GM19043 (cell line): ENCODE measurements around the gene RTBDN.

Experiments
- ATAC-seq: cut with Tn5 transposase; IDR thresholded peaks from one replicate; pipeline ENCODE4 v1.9.1; 2021; ENCODE audit warnings: low read depth; ENCODE audit not compliant: unreplicated experiment

RTBDN gene

GRCh38 chr19:12783291-12783848 is 51.0 kb downstream of the RTBDN start:
- ATAC-seq, result no peak

- no peak for ATAC-seq
Observed at GRCh38 chr19:12782424-12783290, 51.7 kb downstream of the RTBDN start.

GRCh38 chr19:12782174-12782423 is 52.3 kb downstream of the RTBDN start:
- ATAC-seq, result no peak

- no peak for ATAC-seq
Observed at GRCh38 chr19:12779162-12779993, 55.0 kb downstream of the RTBDN start.

GRCh38 chr19:12778905-12779161 is 55.5 kb downstream of the RTBDN start:
- ATAC-seq, result no peak

- no peak for ATAC-seq
Observed at GRCh38 chr19:12778017-12778904, 56.1 kb downstream of the RTBDN start.

GRCh38 chr19:12777217-12778016 is 57.0 kb downstream of the RTBDN start:
- ATAC-seq, result no peak
